ENCODE results near the gene SLC35E1. TPM values are rescaled to one million over a fixed set of nuclear protein-coding genes. Genes with fewer than 3 reads are reported as not detected.
"Not testable (repeated sequence)": the region's sequence is repeated elsewhere in the genome, so short reads cannot be mapped to it uniquely, and the experiment has no call there.

Gene SLC35E1
- total RNA-seq, 1 experiment from 2014 or later: 28.0 TPM

GRCh38 chr19:16527334-16527935, 44.8 kb downstream of the SLC35E1 start:
- DNase-seq: no peak
- Histone ChIP-seq H3K36me3 (peaks cover 97% of the 10 kb centered on the region), H3K9me3 (no peaks in the 10 kb centered on the region), H3K27me3 (no peaks in the 10 kb centered on the region), H3K4me3 (no peak overlapping the region)

- H3K9me3 ChIP-seq: no peaks in the 10 kb centered on the region
- no peak for DNase-seq
- H3K4me3 ChIP-seq: no peak overlapping the region
- no peaks in the 10 kb centered on the region for H3K27me3 ChIP-seq
- H3K36me3 ChIP-seq: peaks cover 97% of the 10 kb centered on the region
Measured at GRCh38 chr19:16525751-16526481, 46.3 kb downstream of the SLC35E1 start.

GRCh38 chr19:16524991-16525734, 47.1 kb downstream of the SLC35E1 start:
- H3K4me3 ChIP-seq: no peak overlapping the region
- H3K27me3 ChIP-seq: no peaks in the 10 kb centered on the region
- no peak for DNase-seq
- peaks cover 97% of the 10 kb centered on the region for H3K36me3 ChIP-seq
- no peaks in the 10 kb centered on the region for H3K9me3 ChIP-seq

GRCh38 chr19:16522559-16523377, 49.4 kb downstream of the SLC35E1 start:
- Histone ChIP-seq H3K9me3 (no peaks in the 10 kb centered on the region), H3K4me3 (no peak overlapping the region), H3K27me3 (no peaks in the 10 kb centered on the region), H3K36me3 (peaks cover 97% of the 10 kb centered on the region)
- DNase-seq: no peak

GRCh38 chr19:16521715-16522289, 50.4 kb downstream of the SLC35E1 start:
- DNase-seq: no peak
- Histone ChIP-seq H3K27me3 (no peaks in the 10 kb centered on the region), H3K4me3 (no peak overlapping the region), H3K36me3 (peaks cover 97% of the 10 kb centered on the region), H3K9me3 (no peaks in the 10 kb centered on the region)

- Histone ChIP-seq H3K27me3 (no peaks in the 10 kb centered on the region), H3K9me3 (no peaks in the 10 kb centered on the region), H3K36me3 (peaks cover 95% of the 10 kb centered on the region), H3K4me3 (no peak overlapping the region)
- no peak for DNase-seq
Measured at GRCh38 chr19:16520986-16521624, 51.1 kb downstream of the SLC35E1 start.

- peaks cover 94% of the 10 kb centered on the region for H3K36me3 ChIP-seq
- no peak for DNase-seq
Measured at GRCh38 chr19:16520074-16520973, 51.9 kb downstream of the SLC35E1 start.

GRCh38 chr19:16519230-16519687, 53.0 kb downstream of the SLC35E1 start:
- Histone ChIP-seq H3K4me3 (no peak overlapping the region), H3K9me3 (no peaks in the 10 kb centered on the region), H3K27me3 (no peaks in the 10 kb centered on the region), H3K36me3 (peaks cover 88% of the 10 kb centered on the region)
- no peak for DNase-seq

More at GRCh38 chr19:16520074-16520973, 51.9 kb downstream of the SLC35E1 start:
- Histone ChIP-seq H3K27me3 (no peaks in the 10 kb centered on the region), H3K4me3 (no peak overlapping the region), H3K9me3 (no peaks in the 10 kb centered on the region)

GRCh38 chr19:16518483-16519229, 53.6 kb downstream of the SLC35E1 start:
- no peak for DNase-seq
- Histone ChIP-seq H3K9me3 (no peaks in the 10 kb centered on the region), H3K27me3 (no peaks in the 10 kb centered on the region), H3K36me3 (peaks cover 82% of the 10 kb centered on the region), H3K4me3 (no peak overlapping the region)

- H3K27me3 ChIP-seq: no peaks in the 10 kb centered on the region
- H3K36me3 ChIP-seq: peaks cover 78% of the 10 kb centered on the region
- no peak overlapping the region for H3K4me3 ChIP-seq
- no peak for DNase-seq
- H3K9me3 ChIP-seq: no peaks in the 10 kb centered on the region
Measured at GRCh38 chr19:16518061-16518460, 54.2 kb downstream of the SLC35E1 start.

GRCh38 chr19:16516923-16517610, 55.1 kb downstream of the SLC35E1 start:
- Histone ChIP-seq H3K36me3 (peaks cover 77% of the 10 kb centered on the region), H3K9me3 (no peaks in the 10 kb centered on the region), H3K27me3 (no peaks in the 10 kb centered on the region), H3K4me3 (no peak overlapping the region)
- no peak for DNase-seq

- no peak overlapping the region for H3K4me3 ChIP-seq
- H3K9me3 ChIP-seq: no peaks in the 10 kb centered on the region
- DNase-seq: no peak
- no peaks in the 10 kb centered on the region for H3K27me3 ChIP-seq
- peaks cover 74% of the 10 kb centered on the region for H3K36me3 ChIP-seq
Measured at GRCh38 chr19:16516381-16516780, 55.8 kb downstream of the SLC35E1 start.

GRCh38 chr19:16514383-16515019, 57.7 kb downstream of the SLC35E1 start:
- no peak for DNase-seq
- Histone ChIP-seq H3K27me3 (no peaks in the 10 kb centered on the region), H3K36me3 (peaks cover 65% of the 10 kb centered on the region), H3K9me3 (no peaks in the 10 kb centered on the region), H3K4me3 (no peak overlapping the region)

GRCh38 chr19:16512611-16513010, 59.6 kb downstream of the SLC35E1 start:
- H3K4me3 ChIP-seq, H3K27me3 ChIP-seq, H3K9me3 ChIP-seq, DNase-seq: not testable (repeated sequence)
- peaks cover 60% of the 10 kb centered on the region for H3K36me3 ChIP-seq
